Measurements from ENCODE around the gene IMP4.

IMP4 gene

DNA sequence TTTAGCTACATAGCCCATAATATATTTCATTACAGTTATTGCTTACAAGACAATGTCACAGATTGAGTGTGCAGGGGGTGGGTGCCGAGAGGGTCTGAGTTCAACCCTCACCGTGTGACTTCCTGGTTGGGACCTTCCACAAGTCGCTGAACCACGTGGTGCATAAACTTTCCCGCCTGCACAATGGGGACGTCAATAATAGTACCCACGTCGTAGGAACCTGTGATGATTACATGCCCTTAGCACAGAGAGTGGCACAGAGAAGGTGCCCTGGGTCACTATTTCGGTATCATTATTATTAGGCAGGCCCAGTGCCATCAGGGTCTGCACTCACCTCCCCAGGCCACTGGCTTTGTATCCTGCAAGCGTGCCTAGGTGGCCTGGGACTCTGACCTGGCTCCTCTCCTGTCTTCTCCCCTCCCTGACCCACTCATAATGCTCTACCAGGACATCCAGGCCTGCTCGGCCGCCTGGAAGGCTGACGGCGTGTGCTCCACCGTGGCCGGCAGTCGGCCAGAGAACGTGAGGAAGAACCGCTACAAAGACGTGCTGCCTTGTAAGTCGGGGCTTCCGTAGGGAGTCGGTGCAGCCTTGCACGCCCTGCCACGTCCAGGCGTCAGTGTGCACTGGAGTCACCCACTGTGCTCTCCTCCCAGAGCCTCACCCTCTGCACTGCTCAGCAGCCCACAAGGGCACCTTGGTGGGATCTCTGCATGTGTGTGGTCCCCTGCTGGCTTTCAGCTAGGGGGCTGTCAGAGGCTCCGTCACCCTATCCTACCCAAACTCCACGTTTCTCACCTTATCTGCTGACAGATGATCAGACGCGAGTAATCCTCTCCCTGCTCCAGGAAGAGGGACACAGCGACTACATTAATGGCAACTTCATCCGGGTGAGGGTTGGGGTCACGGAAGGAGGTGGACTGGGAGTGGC is 16.0 kb downstream of the IMP4 start:
- DNase-seq = no peak

DNA sequence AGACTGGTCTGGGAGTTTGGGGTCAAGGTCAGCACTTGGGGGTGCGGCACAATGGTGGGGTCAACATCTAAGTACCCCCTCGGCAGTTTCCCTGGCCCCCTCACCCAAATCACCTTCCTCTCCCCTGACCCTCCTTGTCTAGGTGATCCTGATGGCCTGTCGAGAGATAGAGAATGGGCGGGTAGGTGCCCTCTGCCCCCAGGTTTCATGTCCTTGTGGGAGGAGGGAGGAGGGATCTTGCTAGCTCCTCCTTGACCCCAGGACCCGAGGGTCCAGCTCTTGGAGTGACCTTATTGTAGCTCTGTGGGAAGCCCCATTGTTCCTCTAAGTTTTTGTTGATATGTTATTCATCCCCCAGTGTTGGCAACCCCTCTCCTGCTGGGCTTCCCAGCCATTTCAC is 16.8 kb downstream of the IMP4 start:
- DNase-seq = no peak

DNA sequence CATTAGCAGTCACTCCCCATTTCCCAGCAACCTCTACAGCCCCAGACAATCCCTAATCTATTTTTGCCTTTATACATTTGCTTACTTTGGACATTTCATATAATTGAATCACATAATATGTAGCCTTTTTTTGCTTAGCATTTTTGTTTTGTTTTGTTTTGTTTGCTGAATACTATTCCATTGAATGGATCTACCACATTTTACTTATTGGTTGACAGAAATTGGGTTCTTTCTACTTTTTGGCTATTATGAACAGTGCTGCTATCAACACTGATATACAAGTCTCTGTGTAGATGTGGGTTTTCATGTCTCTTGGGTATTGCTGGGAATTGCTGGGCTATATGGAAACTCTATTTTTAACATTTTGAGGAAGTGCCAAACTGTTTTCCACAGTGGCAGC is 20.8 kb downstream of the IMP4 start:
- no peak for DNase-seq

DNA sequence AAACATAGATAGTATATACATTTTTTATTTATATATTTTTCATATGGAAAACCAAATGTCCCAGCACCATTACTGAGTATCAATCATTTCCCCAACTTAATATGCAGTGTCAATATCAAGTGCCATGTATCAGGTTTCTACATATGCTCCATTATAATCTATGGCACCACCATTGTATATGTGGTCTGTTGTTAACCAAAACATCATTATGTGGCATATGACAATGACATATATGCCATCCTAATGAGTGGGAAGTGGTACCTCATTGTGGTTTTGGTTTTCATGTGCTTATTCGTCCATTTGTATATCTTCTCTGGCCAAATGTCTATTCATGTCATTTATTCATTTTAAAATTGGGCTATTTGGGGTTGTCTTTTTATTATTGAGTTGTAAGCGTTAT is 22.4 kb downstream of the IMP4 start:
- DNase-seq = no peak

DNA sequence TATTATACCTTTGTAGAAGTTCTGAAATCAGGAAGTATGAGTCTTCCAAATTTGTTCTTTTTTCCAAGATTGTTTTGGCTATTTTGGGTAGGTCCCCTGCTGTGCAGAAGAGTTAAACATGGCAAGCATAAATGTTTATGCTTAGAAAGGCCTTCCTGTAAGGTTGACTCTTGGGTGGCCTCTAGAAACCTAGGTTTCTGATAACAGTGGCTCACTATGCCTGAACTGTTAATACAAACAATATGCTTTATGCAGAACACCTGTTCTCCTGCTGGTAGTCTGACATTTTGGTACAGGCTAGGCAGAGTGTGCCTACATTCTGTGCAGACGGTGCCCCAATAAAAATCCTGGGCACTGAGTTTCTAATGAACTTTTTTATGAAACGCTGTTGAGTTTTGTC is 23.3 kb downstream of the IMP4 start:
- DNase-seq = no peak

DNA sequence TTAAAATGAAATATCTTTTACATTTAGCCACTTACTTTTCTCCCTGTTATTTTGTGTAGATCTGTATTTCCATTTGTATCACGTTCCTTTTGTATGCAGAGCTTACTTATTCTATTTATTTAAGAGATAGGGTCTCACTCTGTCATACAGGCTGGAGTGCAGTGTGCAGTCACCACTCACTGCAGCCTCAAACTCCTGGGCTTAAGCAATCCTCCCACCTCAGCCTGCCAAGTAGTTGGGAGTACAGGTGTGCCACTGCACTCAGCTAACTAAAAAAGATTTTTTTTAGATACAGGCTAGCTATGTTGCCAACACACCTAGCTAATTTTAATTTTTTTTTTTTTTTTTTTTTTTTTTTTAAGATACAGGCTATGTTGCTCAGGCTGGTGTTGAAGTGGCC is 24.0 kb downstream of the IMP4 start:
- no peak for DNase-seq

DNA sequence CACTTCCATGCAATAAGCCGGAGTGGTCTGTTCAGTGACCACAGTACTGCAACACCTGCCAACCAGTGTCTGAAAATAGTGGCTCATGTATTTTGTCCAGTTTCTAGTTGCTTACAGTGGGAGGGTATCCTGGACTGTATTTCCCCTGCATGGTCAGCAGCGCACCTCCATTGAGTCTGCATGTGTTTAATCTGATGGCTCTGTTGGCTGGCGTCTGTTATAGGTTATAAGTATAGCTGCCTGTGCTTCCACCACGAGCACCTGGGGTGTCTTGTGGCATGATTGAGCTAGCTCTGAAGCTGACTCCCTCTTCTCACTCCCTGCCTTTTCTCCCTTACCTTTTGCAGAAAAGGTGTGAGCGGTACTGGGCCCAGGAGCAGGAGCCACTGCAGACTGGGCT is 26.1 kb downstream of the IMP4 start:
- DNase-seq = no peak

DNA sequence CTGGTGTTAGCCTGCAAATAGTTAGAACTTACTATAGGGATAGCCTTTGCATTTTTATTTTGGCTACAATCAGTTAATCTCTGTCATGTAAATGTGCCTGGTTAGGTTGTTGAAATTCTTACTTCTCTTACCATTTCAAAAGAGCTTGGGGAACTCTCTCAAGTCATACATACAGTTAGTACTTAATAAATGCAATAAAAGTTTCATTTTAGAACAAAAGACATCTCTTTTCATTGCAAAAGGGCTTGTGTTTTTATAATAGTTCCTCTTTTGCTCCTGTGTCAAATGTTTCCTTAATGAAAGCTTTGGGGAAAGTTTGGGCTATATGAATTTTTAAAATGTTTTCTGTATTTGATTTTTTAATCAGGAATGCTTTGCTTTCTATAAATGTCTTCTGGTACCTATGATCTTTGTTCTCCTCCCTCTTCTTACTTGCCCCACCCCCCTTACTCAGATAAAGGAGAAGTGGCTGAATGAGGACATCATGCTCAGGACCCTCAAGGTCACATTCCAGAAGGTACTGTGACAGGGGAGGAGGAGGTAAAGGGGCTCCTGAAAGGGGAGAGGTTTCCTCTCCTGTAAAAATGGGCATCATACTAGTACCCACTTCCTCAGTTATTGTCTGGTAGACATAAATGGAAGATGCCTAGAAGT is 26.7 kb downstream of the IMP4 start:
- no peak for DNase-seq

DNA sequence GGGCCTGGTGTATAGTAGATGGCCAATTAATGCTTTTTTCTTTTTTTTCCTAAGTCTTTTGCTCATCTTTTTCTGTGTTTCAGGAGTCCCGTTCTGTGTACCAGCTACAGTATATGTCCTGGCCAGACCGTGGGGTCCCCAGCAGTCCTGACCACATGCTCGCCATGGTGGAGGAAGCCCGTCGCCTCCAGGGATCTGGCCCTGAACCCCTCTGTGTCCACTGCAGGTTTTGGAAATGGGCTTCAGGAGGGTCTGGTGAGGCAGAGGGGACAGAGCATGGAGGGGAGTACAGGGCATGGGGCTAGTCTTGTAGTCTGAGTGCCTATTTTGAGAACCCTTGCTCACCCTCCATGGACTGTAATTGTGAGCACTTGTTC is 27.3 kb downstream of the IMP4 start:
- no peak for DNase-seq

DNA sequence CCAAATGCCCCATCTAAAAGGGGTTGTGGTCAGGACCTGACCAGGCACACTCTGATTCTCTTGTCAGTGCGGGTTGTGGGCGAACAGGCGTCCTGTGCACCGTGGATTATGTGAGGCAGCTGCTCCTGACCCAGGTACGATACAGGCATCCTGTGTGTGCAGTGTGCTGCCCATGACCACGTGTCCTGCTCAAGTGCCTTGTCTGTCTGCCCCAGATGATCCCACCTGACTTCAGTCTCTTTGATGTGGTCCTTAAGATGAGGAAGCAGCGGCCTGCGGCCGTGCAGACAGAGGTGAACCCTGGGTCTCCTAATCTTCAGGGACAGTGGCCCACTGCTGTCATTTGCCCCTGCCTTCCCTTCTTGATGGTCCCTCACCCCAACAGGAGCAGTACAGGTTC is 27.8 kb downstream of the IMP4 start:
- DNase-seq = no peak

DNA sequence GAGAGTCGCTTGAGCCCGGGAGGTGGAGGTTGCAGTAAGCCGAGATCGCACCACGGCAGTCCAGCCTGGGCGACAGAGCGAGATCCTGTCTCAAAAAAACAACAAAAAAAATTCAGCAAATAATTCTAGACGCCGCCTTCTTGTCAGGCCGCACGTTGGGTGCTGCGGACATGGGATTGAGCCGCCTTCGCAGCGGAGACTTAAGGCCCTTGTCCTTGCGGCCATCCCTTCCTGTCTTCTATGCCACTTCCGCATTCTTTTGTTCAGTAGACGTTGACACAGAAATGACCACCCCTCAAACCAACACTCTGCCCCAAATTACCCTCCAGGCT is 29.0 kb downstream of the IMP4 start:
- DNase-seq = peak; percentile 58

DNA sequence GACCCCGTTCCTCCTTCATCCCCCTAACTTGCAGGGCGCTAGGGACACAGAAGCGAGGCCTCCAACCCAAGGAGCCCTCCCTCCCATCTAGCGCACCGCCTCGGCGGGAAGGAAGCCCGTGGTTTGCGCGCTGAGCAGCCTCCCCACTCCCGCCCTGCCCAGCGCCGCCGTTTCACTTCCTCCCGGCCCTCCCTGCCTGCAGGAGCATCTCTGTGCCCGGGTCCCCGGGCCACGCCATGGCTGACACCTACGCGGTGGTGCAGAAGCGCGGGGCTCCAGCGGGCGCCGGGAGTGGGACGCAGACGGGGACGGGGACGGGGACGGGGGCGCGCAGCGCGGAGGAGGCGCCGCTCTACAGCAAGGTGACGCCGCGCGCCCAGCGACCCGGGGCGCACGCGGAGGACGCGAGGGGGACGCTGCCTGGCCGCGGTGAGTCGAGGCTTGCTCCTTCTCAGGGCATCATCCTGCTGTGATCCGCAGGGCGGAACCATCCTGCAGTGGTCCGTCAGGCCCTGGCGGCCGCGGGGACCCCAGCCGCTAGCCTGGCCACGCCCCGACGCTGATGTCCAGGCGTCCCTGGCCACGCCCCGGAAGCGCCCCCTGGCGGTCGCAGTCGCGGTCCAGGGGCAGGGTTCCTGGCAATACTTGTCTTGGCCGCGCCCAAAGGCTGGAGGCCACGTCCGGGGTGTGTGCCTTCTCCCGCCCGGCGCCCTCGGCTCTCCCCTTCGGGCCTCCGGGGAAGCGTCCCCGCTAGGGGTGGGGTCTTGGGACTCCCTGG is 29.5 kb downstream of the IMP4 start:
- peak; percentile 65 for DNase-seq

DNA sequence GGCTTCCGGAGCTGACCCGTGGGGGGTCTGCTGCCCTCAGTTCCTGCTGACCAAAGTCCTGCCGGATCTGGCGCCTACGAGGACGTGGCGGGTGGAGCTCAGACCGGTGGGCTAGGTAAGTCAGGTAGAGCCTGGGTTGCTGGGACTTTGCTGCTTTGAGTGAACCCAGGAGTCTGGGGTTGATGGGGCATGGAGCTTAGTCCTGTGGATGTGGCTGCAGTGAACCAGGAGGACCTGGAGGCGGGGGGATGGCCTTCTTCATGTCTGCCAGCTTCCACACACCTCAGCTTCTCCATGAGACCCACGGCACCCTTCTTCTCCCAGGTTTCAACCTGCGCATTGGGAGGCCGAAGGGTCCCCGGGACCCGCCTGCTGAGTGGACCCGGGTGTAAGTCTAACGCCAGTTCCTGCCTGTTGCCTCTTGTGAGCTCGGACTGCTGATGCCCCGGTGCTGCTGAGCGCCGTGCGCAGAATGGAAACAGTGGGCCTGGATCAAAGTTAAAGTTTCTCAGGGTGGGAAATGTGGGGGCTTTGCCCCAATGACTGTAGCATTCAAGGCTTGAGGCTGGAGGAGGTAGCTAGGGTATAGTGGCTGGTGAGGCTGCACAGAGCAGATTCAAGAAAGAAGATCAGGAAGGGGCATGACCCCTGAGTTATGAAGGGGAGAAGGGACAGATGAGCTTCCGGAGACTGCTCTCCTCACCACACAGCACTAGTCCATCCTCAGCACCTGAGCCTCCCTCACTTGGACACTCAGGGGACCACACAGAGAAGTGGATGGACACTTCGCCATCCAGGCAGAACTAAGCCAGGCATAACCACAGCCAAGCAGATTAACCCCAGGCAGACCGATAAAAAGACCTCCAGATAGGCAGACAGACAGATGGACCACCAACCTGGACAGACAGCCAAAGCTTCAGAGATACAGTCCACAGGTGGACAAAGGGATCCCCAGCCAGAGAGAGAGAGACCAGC is 30.4 kb downstream of the IMP4 start:
- no peak for DNase-seq

DNA sequence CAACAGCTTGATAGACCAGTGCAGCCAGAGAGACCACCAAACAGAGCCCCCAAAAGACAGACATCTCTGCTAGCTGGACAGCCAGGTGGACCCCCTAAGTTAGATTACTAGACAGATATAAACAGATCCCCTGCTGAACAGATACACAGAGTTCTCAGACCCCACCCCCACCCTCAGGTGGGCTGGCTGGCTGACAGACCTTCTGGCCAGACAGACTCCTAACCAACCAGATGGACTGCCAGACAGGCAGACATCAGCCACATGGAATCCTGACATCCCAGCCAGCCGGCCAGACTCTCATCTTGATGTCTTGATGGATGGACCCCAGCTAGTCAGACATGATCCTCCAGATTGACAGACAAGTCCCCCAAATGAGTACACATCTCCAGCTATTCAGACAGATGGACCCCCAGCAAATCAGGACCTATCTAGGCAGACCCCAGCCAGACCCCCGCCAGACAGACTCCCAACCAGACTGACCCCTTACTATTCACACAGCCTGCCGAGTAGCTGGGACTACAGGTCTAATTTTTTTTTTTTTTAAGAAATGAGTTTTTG is 31.2 kb downstream of the IMP4 start:
- no peak for DNase-seq

DNA sequence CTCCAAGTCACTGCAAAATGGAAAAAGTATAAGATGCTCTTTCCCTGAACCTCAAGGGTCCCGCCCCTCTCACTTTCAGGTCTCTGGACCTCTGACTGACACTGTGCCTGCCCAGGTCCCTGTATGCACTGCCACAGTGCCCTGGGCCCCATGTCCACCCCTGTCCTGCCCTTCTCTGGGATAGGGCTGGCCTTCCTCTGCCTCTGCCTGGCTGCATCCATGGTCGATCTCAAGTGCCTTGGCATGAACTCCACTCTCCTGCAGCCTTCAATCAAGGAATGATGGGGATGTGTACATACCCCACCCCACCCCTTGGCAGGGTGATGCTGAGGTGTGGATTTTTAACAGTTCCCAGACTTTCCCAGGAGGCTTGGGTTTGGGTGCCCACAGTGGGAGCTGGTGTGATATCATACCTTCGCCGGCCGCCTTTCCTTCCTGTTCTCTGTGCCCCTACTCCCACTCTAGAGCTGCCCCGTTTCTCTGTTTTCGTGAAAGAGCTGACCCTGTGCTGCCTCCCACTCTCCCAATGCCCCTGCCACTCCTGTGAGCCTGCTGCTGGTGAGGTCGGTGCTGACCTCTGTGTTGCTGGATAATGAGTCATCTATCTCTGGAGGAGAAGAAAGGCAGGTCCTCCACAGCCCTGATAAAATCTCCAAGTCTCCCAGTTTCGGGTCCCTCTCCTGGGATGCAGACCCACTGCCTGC is 32.0 kb downstream of the IMP4 start:
- DNase-seq = no peak

DNA sequence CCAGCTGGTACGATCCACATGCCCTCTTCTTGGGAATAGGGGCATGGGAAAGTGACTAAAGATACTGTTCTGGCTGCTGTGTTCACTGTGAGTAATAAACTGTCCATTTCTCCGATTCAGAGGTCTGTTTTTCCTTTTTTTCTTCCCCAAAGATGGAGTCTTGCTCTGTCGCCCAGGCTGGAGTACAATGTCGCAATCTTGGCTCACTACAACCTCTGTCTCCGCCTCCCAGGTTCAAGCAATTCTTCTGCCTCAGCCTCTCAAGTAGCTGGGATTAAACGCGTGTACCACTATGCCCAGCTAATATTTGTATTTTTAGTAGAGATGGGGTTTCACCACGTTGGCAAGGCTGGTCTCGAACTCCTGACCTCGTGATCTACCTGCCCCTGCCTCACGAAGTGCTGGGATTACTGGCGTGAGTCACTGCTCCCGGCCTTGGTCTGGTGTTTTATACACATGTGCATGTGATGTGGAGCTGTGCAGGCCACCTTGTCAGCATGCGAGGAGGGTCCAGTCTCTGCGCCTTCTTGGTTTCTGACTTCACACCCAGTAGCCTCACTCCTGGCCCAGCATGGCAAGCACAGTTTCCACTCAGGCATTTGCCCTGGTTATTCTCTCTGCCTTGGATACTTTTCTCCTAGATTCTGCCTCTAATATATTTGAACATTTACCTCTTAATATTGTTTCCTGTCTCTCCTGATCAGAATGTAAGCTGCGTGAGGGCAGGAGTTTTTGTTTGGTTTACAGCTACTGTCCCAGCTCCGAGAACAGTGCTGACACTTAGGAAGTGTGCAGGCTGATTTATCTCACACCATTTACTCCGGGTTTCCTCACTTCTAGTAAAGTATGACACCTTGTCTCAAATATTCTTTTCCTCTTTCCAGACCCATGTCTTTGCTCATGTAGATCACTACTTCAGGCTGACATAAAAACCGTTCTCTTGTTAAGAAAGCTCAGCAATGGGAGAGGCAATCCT is 32.9 kb downstream of the IMP4 start:
- DNase-seq = no peak

DNA sequence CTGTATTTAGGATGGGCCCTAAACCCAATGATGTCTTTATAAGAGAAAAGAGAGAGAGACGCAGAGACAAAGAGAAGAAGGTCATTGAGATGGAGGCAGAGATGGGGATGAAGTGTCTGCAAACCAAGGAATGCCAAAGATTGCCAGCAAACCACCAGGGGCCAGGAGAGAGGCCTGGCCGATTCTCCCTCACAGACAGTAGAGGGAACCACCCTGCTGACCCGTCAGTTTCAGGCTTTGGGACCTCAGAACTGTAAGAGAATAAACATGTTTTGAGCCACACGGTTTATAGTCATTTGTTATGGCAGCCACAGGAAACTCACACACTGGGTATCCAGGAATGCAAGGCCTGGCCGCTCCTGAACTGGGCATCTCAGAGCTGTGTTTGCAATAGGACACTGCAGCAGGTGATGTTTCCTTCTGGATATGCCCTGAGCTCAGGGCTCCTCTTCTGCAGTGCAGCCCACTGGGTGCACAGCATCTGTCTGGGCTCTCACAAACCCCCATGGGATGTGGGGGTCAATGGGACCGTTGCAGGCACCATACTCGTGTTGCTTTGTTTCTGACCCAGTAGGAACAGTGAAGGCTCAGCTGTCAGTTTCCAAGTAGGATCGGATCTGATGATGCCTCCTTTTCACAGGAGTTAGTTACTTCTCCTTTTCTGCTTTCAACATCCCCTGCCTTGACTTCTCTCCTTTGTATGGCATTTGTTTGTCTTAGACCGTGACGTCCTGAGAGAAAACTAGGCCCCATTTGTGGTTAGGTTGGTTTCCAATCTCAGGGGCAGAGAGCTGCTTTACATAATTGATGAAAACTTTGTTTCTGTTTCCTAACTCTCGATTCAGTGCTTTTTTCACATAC is 34.0 kb downstream of the IMP4 start:
- no peak for DNase-seq

DNA sequence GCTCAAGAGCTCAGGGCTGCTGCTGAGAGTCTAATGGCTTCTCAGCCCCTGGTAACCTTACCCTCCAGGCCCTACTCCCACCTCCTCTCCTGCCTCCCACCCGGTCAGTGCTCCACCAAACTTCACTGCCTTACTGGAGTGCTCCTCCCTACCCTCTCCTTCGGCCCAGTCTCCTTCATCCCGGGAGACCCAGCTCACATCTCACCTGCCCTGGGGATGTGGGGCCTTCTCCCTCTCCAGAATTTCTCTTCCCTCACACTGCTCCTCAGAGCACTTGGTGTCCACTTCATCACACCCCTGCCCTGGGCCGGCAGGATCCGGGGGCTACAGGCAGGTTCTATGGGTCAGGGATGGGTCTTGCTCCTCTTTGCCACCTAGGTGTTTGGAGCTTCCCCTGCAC is 34.8 kb downstream of the IMP4 start:
- no peak for DNase-seq

DNA sequence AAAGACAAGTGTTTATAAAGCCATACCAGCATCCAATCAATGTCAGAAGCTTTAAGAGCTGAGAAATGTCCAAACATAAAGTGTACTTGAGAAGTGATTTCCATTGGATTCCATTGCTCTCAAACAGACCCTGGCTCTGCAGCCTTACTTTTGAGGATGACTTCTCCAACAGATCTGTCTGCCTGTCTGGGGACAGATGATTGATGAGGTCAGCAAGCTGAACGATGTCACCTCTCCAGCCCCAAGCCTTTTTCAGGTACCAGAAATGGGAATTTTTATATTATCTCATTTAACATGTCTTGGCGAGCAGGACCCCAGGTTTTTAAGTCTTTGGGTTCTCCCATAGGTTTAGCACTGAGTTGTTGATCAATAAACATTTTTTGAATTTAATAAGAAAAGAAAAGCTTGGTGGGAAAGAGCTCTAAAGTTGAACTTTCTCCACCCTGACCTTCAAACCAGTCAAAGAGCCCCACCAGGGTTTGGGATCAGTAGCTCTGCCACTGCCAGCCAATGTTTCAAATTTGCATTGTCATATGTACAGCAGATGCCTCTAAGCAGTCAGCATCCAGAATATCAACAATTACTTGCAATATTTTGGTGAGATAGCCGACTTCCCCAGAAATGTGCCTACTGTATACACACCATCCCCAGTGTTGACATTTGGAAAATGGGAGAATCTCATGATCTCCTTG is 35.7 kb downstream of the IMP4 start:
- no peak for DNase-seq
